ENCODE data around the gene LSM4. TPM values are rescaled to one million over a fixed set of nuclear protein-coding genes. Genes with fewer than 3 reads are reported as not detected.

The LSM4 gene
- total and polyA plus RNA-seq, 2 donors (not counting 3 experiments of a cell fraction or from before 2014, with no cell fraction given), result 118 to 119 TPM

DNA sequence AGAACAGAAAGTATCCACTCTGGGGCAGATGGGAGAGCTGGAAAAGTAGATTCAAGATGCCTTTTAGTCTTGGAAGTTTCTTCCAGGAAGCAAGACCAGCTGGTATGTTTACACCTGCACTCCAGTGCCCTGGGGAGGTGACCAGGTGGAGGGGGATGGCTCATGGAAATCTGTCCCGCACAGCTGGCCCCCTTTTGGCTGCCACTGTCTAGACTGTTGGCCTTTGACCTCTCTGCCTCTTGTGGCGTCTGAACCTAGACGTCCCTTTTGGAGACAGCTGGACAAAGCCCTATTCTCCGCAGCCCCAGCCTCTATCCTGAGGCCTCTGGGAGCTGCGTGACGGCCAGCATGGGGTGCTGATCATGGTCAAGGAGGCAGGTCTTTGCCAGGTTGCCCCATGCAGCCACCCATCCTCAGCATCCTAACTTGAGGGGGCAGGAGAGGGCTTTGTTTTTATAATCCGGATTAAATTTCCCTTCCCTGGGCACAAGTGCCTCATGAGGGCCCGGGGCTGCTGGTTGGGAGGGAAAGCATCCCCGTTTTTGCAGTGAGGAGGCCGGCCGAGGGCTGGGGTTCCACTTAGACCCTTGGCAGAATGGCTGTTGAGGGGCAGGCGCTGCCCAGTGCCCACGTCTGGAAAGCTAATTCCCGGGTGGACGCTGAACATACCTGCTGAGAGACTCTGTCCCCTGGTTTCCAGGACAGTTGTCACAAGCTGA lies 45.8 kb upstream of the LSM4 start:
- H3K4me3 ChIP-seq (replicated peaks in 1 of 3; ENCODE audit: insufficient read depth in 1 of 3, low read depth in 1 of 3, low read length in 3 of 3), result no peak overlapping the region
- BruUV-seq (replicated peaks), result no TSS peak
- no peak overlapping the region for H3K27ac ChIP-seq (ENCODE audit: insufficient read depth, low read depth, low read length)
- H3K4me2 ChIP-seq (ENCODE audit: insufficient read depth, low read length), result no peak overlapping the region
- no peaks in the 10 kb centered on the region for H4K20me1 ChIP-seq (replicated peaks; ENCODE audit: control insufficient read depth, extremely low read depth, insufficient read depth, low read length)
- H3K9ac ChIP-seq (replicated peaks; ENCODE audit: extremely low read depth, insufficient read depth, low read length), result no peak overlapping the region
- DNase-seq (ENCODE audit: low read depth, low spot score) (no peak), FAIRE-seq (no peak)
- H3K27me3 ChIP-seq (ENCODE audit: control insufficient read depth in 2 of 2, insufficient read depth in 2 of 2, low read length in 2 of 2), result no peaks in the 10 kb centered on the region
- ChIA-PET POLR2A (interaction anchor here (0.7 kb wide), 2 partner anchors 231 to 475 kb away, joined by 4 to 5 read pairs; no protein-coding TSS in a partner anchor), CTCF (interaction anchor here (0.7 to 2.3 kb wide), 3 partner anchors 17 to 29 kb away, joined by 3 to 19 read pairs (median 3); partner anchors contain the start of gene GDF15)
- dilution Hi-C loops (cut with MboI; ENCODE audit: extremely low pct_ligation_motif_present, low sequenced_read_pairs), result no loop called here
- H3K9me3 ChIP-seq (replicated peaks; ENCODE audit: control insufficient read depth, insufficient read depth, low read length), result no peaks in the 10 kb centered on the region
- H3K79me2 ChIP-seq (ENCODE audit: control insufficient read depth, insufficient read depth, low read length), result no peaks in the 10 kb centered on the region
- TF ChIP-seq, protein P1, sequence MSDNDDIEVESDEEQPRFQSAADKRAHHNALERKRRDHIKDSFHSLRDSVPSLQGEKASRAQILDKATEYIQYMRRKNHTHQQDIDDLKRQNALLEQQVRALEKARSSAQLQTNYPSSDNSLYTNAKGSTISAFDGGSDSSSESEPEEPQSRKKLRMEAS (IDR thresholded peaks at IDR 0.05; ENCODE audit: insufficient read depth, insufficient read length), result no peak
- no peak for TF ChIP-seq EZH2 (IDR thresholded peaks at IDR 0.05; ENCODE audit: borderline replicate concordance, low read depth, low read length, severe bottlenecking)
- TF ChIP-seq POLR2AphosphoS5 (IDR thresholded peaks at IDR 0.05; ENCODE audit: insufficient read depth, low read depth, low read length), result no peak
- no peak for TF ChIP-seq GATA2 (IDR thresholded peaks at IDR 0.05; ENCODE audit: insufficient read depth, insufficient read length, low read depth, low read length)
- TF ChIP-seq POLR2A (IDR thresholded peaks at IDR 0.05; ENCODE audit: low read depth, low read length), result no peak
- TF ChIP-seq, protein P2, sequence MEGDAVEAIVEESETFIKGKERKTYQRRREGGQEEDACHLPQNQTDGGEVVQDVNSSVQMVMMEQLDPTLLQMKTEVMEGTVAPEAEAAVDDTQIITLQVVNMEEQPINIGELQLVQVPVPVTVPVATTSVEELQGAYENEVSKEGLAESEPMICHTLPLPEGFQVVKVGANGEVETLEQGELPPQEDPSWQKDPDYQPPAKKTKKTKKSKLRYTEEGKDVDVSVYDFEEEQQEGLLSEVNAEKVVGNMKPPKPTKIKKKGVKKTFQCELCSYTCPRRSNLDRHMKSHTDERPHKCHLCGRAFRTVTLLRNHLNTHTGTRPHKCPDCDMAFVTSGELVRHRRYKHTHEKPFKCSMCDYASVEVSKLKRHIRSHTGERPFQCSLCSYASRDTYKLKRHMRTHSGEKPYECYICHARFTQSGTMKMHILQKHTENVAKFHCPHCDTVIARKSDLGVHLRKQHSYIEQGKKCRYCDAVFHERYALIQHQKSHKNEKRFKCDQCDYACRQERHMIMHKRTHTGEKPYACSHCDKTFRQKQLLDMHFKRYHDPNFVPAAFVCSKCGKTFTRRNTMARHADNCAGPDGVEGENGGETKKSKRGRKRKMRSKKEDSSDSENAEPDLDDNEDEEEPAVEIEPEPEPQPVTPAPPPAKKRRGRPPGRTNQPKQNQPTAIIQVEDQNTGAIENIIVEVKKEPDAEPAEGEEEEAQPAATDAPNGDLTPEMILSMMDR (IDR thresholded peaks at IDR 0.05; ENCODE audit: extremely low read depth in 1 of 2, insufficient read depth in 1 of 2, low read depth in 1 of 2, low read length in 2 of 2), result no peak
- TF ChIP-seq MYC (IDR thresholded peaks at IDR 0.05; ENCODE audit: low read depth, low read length), result no peak
- no peak for TF ChIP-seq FOS (IDR thresholded peaks at IDR 0.05; ENCODE audit: borderline replicate concordance, insufficient read depth, low read length)
- no peak for TF ChIP-seq JUN (IDR thresholded peaks at IDR 0.05; ENCODE audit: borderline replicate concordance, insufficient read depth, insufficient read length, low read depth)
- no peak overlapping the region for H2AFZ ChIP-seq (ENCODE audit: low read depth, low read length)
- H3K4me1 ChIP-seq (ENCODE audit: control insufficient read depth, extremely low read depth, insufficient read depth, low read length), result peaks cover 27% of the 10 kb centered on the region
- intact Hi-C loops (cut with micrococcal nuclease), result no loop called here
- no peaks in the 10 kb centered on the region for H3K36me3 ChIP-seq (ENCODE audit: control insufficient read depth in 2 of 2, extremely low read depth in 1 of 2, insufficient read depth in 2 of 2, low read length in 2 of 2)
- H3K9me1 ChIP-seq (replicated peaks; ENCODE audit: control insufficient read depth, extremely low read depth, insufficient read depth, low read length), result no peaks in the 10 kb centered on the region
